Fibroblast of pulmonary artery (primary cell): ENCODE measurements around the gene CENPP.

Source experiments
- DNase-seq: peaks from one replicate; pipeline ENCODE4 v3.0.0-alpha.2; 2010; ENCODE audit warnings: low read depth
- H3K4me3 ChIP-seq: replicated peaks from 2 replicates; pipeline ENCODE4 v1.5.1; 2011; ENCODE audit warnings: low read depth, mild to moderate bottlenecking, control low read depth, low read length, moderate library complexity
- TF ChIP-seq, protein P1 (sequence below): IDR thresholded peaks from 2 replicates; pipeline ENCODE4 v1.5.1; 2011; ENCODE audit warnings: mild to moderate bottlenecking, control low read depth, low read length, inconsistent platforms; ENCODE audit errors: missing control alignments

The CENPP gene

DNA sequence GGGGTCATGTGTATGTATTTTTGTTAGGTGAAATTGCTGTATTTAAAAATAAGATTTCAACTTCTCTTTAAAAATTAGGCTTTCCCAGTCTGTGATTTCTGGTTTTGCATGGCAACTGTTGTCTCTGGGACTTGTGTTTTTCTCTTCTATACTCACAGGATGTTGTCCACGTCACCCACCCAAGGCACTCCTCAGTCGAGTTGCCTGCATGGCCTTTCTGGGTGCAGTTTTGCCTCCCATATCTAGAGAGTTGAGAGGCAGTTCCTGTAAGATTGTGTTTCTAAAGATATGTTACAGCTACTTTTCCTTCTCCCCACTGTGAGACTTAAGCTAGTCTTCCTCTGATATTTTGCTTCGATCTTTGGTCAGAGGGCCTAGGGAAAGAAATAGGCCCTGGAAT lies 158.8 kb downstream of the CENPP start:
- DNase-seq: no peak
- TF ChIP-seq, protein P1, sequence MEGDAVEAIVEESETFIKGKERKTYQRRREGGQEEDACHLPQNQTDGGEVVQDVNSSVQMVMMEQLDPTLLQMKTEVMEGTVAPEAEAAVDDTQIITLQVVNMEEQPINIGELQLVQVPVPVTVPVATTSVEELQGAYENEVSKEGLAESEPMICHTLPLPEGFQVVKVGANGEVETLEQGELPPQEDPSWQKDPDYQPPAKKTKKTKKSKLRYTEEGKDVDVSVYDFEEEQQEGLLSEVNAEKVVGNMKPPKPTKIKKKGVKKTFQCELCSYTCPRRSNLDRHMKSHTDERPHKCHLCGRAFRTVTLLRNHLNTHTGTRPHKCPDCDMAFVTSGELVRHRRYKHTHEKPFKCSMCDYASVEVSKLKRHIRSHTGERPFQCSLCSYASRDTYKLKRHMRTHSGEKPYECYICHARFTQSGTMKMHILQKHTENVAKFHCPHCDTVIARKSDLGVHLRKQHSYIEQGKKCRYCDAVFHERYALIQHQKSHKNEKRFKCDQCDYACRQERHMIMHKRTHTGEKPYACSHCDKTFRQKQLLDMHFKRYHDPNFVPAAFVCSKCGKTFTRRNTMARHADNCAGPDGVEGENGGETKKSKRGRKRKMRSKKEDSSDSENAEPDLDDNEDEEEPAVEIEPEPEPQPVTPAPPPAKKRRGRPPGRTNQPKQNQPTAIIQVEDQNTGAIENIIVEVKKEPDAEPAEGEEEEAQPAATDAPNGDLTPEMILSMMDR: no peak
- no peak overlapping the region for H3K4me3 ChIP-seq

DNA sequence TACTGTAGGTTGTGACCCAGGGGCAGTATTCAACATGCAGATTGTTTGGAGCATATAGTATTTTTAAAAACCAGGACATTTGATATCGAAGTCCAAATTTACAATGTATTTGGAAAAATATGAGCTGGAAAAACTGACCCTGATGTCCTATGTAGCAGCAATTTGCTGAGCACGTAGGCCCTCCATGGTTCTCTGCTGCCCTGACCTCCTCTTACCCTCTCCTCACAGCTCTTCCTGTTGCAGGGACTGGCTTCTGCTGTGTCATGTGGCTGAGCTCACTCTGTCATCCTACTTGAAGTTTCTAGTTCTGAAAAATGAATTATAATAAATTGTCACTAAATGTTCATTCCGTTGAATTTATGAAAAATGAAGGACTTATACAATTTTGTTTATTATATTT lies 160.6 kb downstream of the CENPP start:
- TF ChIP-seq, protein P1: no peak
- no peak overlapping the region for H3K4me3 ChIP-seq
- no peak for DNase-seq

- no peak overlapping the region for H3K4me3 ChIP-seq
- TF ChIP-seq, protein P1: no peak
- DNase-seq: no peak
Observed at GRCh38 chr9:92488681-92489550, 163.2 kb downstream of the CENPP start.

DNA sequence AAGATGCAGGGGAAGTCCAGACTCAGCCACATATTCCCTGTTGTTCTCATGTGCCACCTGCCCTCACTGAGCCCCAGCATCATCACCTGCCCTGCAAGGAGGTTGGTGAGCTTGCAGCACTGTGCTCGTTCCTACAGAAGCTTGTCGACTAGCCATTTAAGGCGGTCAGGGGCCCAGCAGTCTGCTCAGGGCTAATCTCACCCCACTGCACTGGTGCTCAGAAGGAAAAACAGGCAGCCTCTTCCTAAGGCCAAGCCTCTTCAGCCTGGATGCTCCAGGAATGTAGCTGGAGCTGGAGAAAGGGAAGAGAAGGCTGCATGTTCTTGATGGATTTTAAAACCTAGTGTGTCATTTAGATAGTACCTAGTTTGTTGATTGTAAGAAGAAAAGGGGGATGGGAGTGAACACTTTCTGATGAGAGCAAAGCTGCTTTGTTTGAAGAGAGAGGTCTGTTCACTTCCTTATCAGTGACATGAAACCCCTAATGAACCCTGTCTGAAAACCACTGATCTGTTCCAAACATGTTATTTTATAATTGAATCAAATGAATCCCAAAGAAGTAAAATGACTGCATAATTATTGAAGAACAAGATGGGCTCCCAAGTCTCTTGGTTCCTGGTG lies 167.1 kb downstream of the CENPP start:
- TF ChIP-seq, protein P1: no peak
- no peak for DNase-seq
- H3K4me3 ChIP-seq: no peak overlapping the region

DNA sequence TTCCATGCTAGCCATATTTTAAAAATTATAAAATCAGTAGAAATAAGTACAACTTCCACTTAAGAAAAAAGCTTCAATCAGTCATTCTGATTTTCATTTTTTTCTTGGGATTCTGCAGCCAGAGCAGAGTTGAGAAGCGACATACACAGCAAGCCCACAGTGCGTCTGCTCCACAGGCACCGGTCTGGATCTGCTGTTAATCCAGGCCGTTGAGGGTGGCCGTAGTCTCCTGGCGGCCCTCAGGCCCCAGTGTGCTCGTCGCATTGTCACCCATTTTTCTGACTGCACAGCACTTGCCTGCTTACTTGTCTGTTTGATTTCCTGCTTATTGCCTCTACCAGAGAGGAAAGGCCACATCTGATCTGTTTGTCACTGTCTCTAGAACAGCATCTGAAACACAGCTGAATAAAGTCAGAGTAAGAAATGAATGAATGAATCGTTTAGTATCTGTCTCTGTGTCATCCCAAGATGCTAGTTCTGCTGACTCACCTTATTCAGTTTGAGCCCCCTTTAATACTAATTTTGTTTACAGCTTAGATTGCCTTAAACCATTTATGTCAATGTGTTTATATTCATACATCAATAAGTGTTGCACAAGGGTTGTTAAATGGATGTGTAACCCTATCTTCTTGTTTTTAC lies 168.1 kb downstream of the CENPP start:
- no peak overlapping the region for H3K4me3 ChIP-seq
- TF ChIP-seq, protein P1: no peak
- DNase-seq: no peak

- DNase-seq: no peak
- H3K4me3 ChIP-seq: no peak overlapping the region
- TF ChIP-seq, protein P1: no peak
Observed at GRCh38 chr9:92494856-92495255, 169.1 kb downstream of the CENPP start.
